Tibial nerve (tissue), 3 donors: Measurements from ENCODE around the gene RIF1.

Experiments used
- CTCF ChIP-seq, 5 experiments: fragments of 200-600 bp in 3 of 5; fragments of 450-650 bp in 2 of 5; sonication (generic) in 3 of 5; IDR thresholded peaks; one replicate each; pipeline ENCODE4 v1.5.1; 2016 to 2019; ENCODE audit warnings: antibody characterized with exemption in 5 of 5, mild to moderate bottlenecking in 3 of 5, moderate library complexity in 2 of 5
- POLR2A ChIP-seq, 2 donors: fragments of 450-650 bp; IDR thresholded peaks; one replicate each; pipeline ENCODE4 v1.6.1; 2017; ENCODE audit warnings: antibody characterized with exemption in 2 of 2, mild to moderate bottlenecking in 2 of 2, moderate library complexity in 2 of 2

GRCh38 chr2:151484100-151484499, 74.4 kb downstream of the RIF1 start:
- TF ChIP-seq CTCF (IDR thresholded peaks at IDR 0.05) (no peak), POLR2A (IDR thresholded peaks at IDR 0.05) (no peak)
